Measurements from ENCODE around the gene CIAO2A. TPM values are rescaled to one million over a fixed set of nuclear protein-coding genes. Genes with fewer than 3 reads are reported as not detected.

Gene CIAO2A, protein sequence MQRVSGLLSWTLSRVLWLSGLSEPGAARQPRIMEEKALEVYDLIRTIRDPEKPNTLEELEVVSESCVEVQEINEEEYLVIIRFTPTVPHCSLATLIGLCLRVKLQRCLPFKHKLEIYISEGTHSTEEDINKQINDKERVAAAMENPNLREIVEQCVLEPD
- total RNA-seq (2022) (38.7 and 44.7 TPM in 2 replicates), Bru-seq, nascent RNA (percentile 70 among the genes with signal in this experiment), BruChase-seq, experiment 1, labeled RNA remaining after a 6-hour chase (percentile 81 among the genes with signal in this experiment), BruChase-seq, experiment 2, labeled RNA remaining after a 2-hour chase (percentile 76 among the genes with signal in this experiment)
- long read RNA-seq, transcript CIAO2A-202 (4 exons, 826 nt), result minor isoform, 16 of 74 reads
- long read RNA-seq, transcript CIAO2A-201 (5 exons, 1,105 nt), result major isoform, 53 of 74 reads
- long read RNA-seq, partial matches to known transcripts, result 0 of 74 reads
- long read RNA-seq, other reads (novel, unspliced or antisense), result 3 of 74 reads

DNA sequence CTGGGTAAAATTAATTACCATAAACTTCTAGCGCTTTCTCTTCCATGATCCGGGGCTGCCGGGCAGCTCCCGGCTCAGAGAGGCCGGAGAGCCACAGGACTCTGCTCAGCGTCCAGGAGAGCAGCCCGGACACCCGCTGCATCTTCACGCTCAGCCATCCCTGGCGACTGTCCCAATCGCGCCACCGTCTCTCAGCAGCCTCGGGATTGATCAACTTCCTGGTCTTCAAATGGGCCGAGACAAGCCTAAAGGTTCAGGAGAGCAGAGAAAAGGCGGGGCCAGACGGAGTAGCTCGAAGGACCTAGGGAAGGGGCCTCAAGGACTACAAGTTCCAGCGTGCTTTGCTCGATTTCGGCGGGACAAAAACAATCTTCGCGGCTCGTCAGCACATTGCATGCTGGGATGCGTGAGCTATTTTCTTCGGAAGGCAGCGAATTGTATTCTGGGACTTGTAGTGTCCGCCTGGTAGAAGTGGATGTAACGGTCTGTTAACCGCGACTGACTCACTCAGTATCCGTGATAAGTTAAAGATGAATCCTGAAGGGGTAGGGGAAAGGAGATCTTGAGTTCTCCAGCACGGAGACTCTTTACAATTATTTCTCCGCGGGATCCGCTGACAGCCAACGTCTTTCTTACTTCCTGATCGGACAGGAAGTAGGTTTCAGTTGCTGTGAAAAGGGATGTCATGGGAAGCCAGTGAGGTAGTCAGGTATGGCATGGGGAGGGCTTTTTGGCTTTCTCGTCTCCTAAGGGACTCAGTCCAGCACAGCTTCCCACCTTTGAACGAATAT, at the start of gene CIAO2A:
CIAO2A (minus strand) TSS at position 212 of the 791 bp plus-strand sequence; CDS start at position 142, 70 bp downstream.
- Mint-ChIP-seq H3K4me3 (ENCODE audit: unreplicated experiment) (peak within 1 kb of the TSS; percentile 92), H3K27ac (ENCODE audit: low read depth, unreplicated experiment) (peak within 1 kb of the TSS; percentile 96), H3K4me1 (ENCODE audit: insufficient read depth, unreplicated experiment) (peaks cover 30% of the 10 kb centered on the region), H3K9me3 (ENCODE audit: unreplicated experiment) (no peaks in the 10 kb centered on the region), H3K27me3 (ENCODE audit: insufficient read depth, unreplicated experiment) (no peaks in the 10 kb centered on the region), H3K36me3 (ENCODE audit: insufficient read depth, unreplicated experiment) (peaks cover 41% of the 10 kb centered on the region)
- no TSS peak for BruUV-seq (replicated peaks)
- POLR2A ChIA-PET, result interaction anchor here (0.6 to 4.9 kb wide), 50 partner anchors 8 to 713 kb away, joined by 3 to 64 read pairs (median 4); partner anchors contain the start of genes DAPK2, HERC1, PPIB and TRIP4
- TF ChIP-seq, protein P1, sequence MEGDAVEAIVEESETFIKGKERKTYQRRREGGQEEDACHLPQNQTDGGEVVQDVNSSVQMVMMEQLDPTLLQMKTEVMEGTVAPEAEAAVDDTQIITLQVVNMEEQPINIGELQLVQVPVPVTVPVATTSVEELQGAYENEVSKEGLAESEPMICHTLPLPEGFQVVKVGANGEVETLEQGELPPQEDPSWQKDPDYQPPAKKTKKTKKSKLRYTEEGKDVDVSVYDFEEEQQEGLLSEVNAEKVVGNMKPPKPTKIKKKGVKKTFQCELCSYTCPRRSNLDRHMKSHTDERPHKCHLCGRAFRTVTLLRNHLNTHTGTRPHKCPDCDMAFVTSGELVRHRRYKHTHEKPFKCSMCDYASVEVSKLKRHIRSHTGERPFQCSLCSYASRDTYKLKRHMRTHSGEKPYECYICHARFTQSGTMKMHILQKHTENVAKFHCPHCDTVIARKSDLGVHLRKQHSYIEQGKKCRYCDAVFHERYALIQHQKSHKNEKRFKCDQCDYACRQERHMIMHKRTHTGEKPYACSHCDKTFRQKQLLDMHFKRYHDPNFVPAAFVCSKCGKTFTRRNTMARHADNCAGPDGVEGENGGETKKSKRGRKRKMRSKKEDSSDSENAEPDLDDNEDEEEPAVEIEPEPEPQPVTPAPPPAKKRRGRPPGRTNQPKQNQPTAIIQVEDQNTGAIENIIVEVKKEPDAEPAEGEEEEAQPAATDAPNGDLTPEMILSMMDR (IDR thresholded peaks at IDR 0.05; ENCODE audit: unreplicated experiment), result no peak
- intact Hi-C loops (cut with micrococcal nuclease), result loop anchor here (2.0 kb wide), 1 partner anchor 59 kb away; no protein-coding TSS in a partner anchor
- peak; percentile 99 for DNase-seq (ENCODE audit: unreplicated experiment)
- CTCF ChIA-PET, result interaction anchor here (0.5 to 1.7 kb wide), 9 partner anchors 11 to 292 kb away, joined by 3 to 11 read pairs (median 4); partner anchors contain the start of gene HERC1

DNA sequence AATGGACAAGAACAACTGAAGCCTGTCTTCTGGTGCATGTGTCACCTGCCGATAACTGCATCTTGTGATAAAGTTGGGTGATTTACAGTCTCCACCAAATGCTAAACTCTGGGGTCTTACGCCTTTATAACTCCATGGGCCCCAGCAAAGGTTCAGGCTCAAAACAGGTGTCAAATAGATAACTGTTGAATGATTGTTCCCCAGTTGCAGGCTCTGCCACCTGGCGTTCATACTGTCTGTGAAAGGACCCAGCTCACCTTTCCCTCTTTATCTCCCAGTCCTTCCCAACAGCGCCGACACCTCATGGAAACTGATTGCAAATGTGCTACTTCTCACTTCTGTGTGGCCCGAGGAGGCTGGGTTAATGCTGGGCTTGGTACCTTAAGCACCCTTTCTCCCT, 49.6 kb upstream of the CIAO2A start:
- DNase-seq (ENCODE audit: unreplicated experiment), result no peak
- intact Hi-C loops (cut with micrococcal nuclease), result no loop called here
- POLR2A ChIA-PET, result interaction anchor here (1.7 kb wide), 1 partner anchor 10 kb away, joined by 7 read pairs; no protein-coding TSS in a partner anchor
- no TSS peak for BruUV-seq (replicated peaks)
- Mint-ChIP-seq H3K9me3 (ENCODE audit: unreplicated experiment) (no peaks in the 10 kb centered on the region), H3K36me3 (ENCODE audit: insufficient read depth, unreplicated experiment) (peaks cover 46% of the 10 kb centered on the region), H3K4me1 (ENCODE audit: insufficient read depth, unreplicated experiment) (no peaks in the 10 kb centered on the region), H3K27ac (ENCODE audit: low read depth, unreplicated experiment) (no peak overlapping the region), H3K27me3 (ENCODE audit: insufficient read depth, unreplicated experiment) (no peaks in the 10 kb centered on the region), H3K4me3 (ENCODE audit: unreplicated experiment) (no peak overlapping the region)
- TF ChIP-seq, protein P1 (IDR thresholded peaks at IDR 0.05; ENCODE audit: unreplicated experiment), result no peak
- CTCF ChIA-PET, result interaction anchor here (2.5 kb wide), 1 partner anchor 11 kb away, joined by 21 read pairs; no protein-coding TSS in a partner anchor

DNA sequence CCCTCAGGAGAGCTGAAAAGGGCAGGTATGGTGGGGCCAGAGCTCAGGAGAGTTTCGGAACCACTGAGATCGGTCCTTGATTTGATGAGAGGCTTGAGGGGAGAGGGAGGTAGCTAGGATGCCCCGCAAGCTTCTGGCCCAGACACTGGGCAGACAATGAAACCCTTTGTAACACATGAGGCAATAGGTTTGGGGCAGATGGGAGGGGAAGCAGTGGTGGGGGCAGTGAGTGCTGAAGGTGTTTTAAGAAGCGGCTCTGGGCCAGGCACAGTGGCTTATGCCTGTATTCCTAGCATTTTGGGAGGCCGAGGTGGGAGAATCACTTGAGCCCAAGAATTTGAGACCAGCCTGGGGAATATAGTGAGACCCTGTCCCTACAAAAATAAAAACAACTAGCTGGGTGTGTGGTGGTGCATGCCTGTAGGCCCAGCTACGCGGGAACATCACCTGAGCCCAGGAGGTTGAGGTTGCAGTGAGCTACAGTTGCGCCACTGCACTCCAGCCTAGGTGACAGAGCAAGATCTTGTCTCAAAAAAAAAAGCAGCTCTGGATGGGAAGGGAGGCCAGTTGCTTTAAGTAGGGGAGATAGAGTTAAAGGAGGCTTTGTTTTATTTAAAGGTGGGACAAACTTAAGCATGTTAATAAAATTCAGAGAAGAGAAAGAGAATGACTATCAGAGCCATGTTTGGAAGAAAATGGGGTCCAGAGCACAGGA, 48.3 kb upstream of the CIAO2A start:
- Mint-ChIP-seq H3K4me1 (ENCODE audit: insufficient read depth, unreplicated experiment) (no peaks in the 10 kb centered on the region), H3K27ac (ENCODE audit: low read depth, unreplicated experiment) (no peak overlapping the region), H3K9me3 (ENCODE audit: unreplicated experiment) (no peaks in the 10 kb centered on the region), H3K27me3 (ENCODE audit: insufficient read depth, unreplicated experiment) (no peaks in the 10 kb centered on the region), H3K4me3 (ENCODE audit: unreplicated experiment) (no peak overlapping the region), H3K36me3 (ENCODE audit: insufficient read depth, unreplicated experiment) (peaks cover 55% of the 10 kb centered on the region)
- TF ChIP-seq, protein P1 (IDR thresholded peaks at IDR 0.05; ENCODE audit: unreplicated experiment), result no peak
- BruUV-seq (replicated peaks), result no TSS peak
- DNase-seq (ENCODE audit: unreplicated experiment), result no peak
- CTCF ChIA-PET, result interaction anchor here (1.1 kb wide), 1 partner anchor 12 kb away, joined by 5 read pairs; no protein-coding TSS in a partner anchor
- intact Hi-C loops (cut with micrococcal nuclease), result no loop called here
- POLR2A ChIA-PET, result interaction anchor here (0.7 kb wide), 1 partner anchor 71 kb away, joined by 3 read pairs; no protein-coding TSS in a partner anchor
